BLaER1 (cell line): ENCODE data around the gene MROH9.

Experiments
- H3K27ac ChIP-seq: shearing (Covaris generic); formaldehyde crosslinking; 2 replicates; pipeline ENCODE4 v1.8.1; 2022
- H3K27me3 ChIP-seq: shearing (Covaris generic); formaldehyde crosslinking; 2 replicates; pipeline ENCODE4 v1.8.1; 2022
- H3K36me3 ChIP-seq: shearing (Covaris generic); formaldehyde crosslinking; 2 replicates; pipeline ENCODE4 v1.8.1; 2022
- H3K4me1 ChIP-seq: shearing (Covaris generic); formaldehyde crosslinking; 2 replicates; pipeline ENCODE4 v1.8.1; 2022
- H3K4me2 ChIP-seq: shearing (Covaris generic); formaldehyde crosslinking; 2 replicates; pipeline ENCODE4 v1.8.1; 2022
- H3K4me3 ChIP-seq: shearing (Covaris generic); formaldehyde crosslinking; 2 replicates; pipeline ENCODE4 v1.8.1; 2022
- H3K9ac ChIP-seq: shearing (Covaris generic); formaldehyde crosslinking; 2 replicates; pipeline ENCODE4 v1.8.1; 2022
- H3K9me3 ChIP-seq: shearing (Covaris generic); formaldehyde crosslinking; 2 replicates; pipeline ENCODE4 v1.8.1; 2022
- H4K20me1 ChIP-seq: shearing (Covaris generic); formaldehyde crosslinking; 2 replicates; pipeline ENCODE4 v1.8.1; 2022
- Cebpa-rat ChIP-seq: shearing (Covaris generic); IDR thresholded peaks from 2 replicates; pipeline ENCODE4 v1.8.1; 2022

The MROH9 gene

DNA sequence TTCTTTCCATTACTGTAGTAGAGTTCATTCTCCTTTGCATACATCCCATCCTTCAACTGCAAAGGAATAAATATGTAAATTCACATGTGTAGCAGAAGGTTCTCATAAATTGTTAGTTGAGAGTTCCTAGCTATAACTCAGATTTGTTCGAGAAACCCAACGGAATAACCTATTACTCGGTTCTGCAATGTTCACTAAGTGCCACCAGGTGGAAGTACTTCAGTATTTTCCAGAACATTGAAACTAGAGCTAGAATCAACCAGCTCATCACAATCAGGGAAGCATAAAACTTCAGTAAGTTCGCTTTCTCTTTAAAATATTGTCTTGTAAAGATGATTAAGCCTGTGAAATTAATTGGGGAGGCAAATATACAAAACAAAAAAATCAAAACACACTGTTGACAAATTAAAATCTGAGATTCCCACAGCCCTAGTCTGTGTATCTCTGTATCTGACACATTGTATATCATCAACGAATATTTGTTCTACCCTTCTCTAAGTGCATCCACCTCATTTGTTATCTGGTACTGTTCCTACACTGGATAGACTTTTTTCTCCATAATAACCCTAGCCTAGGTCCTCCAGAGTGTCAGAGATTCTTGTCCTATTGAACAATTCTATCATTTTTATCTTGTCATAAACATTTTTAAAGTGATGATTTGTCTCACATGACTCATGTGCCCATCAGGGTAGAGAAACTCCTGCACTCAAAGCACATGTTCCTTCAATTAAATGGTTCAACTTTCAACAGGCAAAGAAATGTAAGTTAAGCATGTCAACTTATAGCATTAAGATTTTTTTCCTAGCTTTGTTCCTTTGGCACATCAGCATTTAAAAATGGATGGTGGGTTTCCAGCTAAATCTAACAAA, 31.9 kb downstream of the MROH9 start:
- no peaks in the 10 kb centered on the region for H3K36me3 ChIP-seq
- no peaks in the 10 kb centered on the region for H3K9me3 ChIP-seq
- H3K27me3 ChIP-seq, result no peaks in the 10 kb centered on the region
- H3K4me1 ChIP-seq, result peaks cover 6% of the 10 kb centered on the region
- H4K20me1 ChIP-seq, result no peaks in the 10 kb centered on the region
- TF ChIP-seq Cebpa-rat, result no peak
- H3K4me2 ChIP-seq, result no peak overlapping the region
- no peak overlapping the region for H3K27ac ChIP-seq
- no peak overlapping the region for H3K4me3 ChIP-seq
- no peak overlapping the region for H3K9ac ChIP-seq

- H3K27me3 ChIP-seq, result no peaks in the 10 kb centered on the region
- no peaks in the 10 kb centered on the region for H3K9me3 ChIP-seq
- H4K20me1 ChIP-seq, result no peaks in the 10 kb centered on the region
- no peak for TF ChIP-seq Cebpa-rat
- no peak overlapping the region for H3K4me2 ChIP-seq
- no peaks in the 10 kb centered on the region for H3K36me3 ChIP-seq
- H3K27ac ChIP-seq, result no peak overlapping the region
- no peak overlapping the region for H3K4me3 ChIP-seq
- H3K9ac ChIP-seq, result no peak overlapping the region
- H3K4me1 ChIP-seq, result peaks cover 6% of the 10 kb centered on the region
Observed at GRCh38 chr1:170970256-170970655, 34.9 kb downstream of the MROH9 start.

DNA sequence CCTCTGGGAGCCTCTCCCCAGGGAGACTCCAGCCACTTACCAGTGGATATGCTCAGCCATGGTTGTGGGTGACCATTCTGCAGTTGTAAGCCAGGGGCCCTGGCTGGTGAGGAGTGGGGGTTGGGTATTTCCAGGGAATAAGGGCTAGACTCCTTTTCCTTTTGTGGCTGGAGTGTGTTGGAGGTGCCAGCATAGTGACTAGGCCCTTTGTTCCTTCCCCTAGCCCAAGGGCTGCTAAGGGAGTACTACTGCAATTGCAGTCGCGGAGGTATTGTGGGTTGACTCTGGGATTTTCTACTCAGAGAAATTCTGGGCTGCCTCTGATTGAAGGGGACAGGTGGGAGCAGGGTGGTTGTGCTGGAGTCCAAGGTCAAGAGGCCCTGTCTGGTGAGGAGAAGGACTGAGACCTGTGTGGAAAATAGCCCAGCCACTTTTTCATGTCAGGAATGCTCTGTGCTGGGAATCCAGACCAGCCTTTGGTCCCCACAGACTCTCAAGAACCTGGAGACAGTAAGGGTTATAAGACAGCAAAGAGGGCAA, 43.1 kb downstream of the MROH9 start:
- no peak overlapping the region for H3K4me3 ChIP-seq
- no peak overlapping the region for H3K9ac ChIP-seq
- no peak for TF ChIP-seq Cebpa-rat
- H3K9me3 ChIP-seq, result peaks cover 6% of the 10 kb centered on the region; the same call in 1 of the 2 replicates
- no peaks in the 10 kb centered on the region for H3K36me3 ChIP-seq
- no peaks in the 10 kb centered on the region for H3K27me3 ChIP-seq
- no peaks in the 10 kb centered on the region for H3K4me1 ChIP-seq
- no peaks in the 10 kb centered on the region for H4K20me1 ChIP-seq
- no peak overlapping the region for H3K27ac ChIP-seq
- no peak overlapping the region for H3K4me2 ChIP-seq

DNA sequence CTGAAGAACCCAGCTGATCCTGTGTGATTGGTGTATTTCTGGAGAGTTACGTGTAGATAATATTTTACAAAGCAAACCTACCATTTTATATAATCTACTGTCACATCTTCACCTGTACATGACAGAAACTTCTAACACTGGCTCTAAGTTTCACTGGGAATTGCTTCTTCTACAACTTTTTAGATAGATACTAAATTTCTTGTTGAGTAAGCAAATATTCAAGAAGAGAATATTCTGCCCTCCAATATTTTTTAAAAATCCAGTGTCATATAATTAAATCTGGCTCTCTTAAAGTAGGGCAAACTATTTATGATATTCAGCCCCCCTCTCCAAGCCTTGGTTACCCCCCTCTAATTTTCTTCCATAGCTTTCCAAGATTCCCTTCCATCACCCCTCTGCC, 50.1 kb downstream of the MROH9 start:
- Histone ChIP-seq H3K9ac (no peak overlapping the region), H3K4me2 (no peak overlapping the region), H3K9me3 (no peaks in the 10 kb centered on the region), H3K4me3 (no peak overlapping the region), H3K27me3 (no peaks in the 10 kb centered on the region), H4K20me1 (no peaks in the 10 kb centered on the region), H3K4me1 (no peaks in the 10 kb centered on the region), H3K36me3 (no peaks in the 10 kb centered on the region), H3K27ac (no peak overlapping the region)
- no peak for TF ChIP-seq Cebpa-rat

DNA sequence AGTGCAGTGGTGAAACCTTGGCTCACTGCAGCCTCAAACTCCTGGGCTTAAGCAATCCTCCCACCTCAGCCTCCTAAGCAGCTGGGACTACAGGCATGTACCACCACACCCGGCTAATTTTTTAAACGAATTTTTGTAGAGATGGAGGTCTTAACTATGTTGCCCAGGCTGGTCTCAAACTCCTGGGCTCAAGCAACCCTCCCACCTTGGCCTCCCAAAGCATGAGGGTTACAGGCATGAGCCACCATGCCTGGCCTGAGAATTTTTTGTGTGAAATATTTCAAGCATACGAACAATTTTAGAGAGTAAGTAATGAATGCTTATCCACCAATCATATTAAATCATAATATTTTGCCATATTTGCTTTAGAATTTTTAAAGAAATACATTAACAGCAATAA, 51.6 kb downstream of the MROH9 start:
- Histone ChIP-seq H3K27me3 (no peaks in the 10 kb centered on the region), H3K4me3 (no peak overlapping the region), H3K9me3 (no peaks in the 10 kb centered on the region), H3K27ac (no peak overlapping the region), H3K4me2 (no peak overlapping the region), H3K36me3 (no peaks in the 10 kb centered on the region), H4K20me1 (no peaks in the 10 kb centered on the region), H3K9ac (no peak overlapping the region), H3K4me1 (no peaks in the 10 kb centered on the region)
- TF ChIP-seq Cebpa-rat, result no peak

DNA sequence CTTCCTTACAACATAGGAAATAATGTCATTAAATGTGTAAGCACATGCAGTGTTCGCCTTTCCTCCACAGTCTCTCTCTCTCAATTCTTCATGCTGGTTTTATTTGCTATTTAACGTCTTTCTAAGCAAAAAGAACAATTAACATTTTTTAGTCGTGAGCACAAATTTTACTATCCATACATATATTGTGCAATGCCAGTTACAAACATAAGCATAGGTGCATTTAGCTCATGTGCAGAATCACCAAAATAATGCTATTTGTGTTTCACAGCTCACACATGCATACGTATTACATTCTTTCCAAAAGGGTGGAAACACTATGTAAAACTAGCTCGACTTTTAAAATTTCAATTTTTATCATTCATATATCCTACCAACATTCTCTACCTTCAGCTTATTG, 52.1 kb downstream of the MROH9 start:
- H3K4me1 ChIP-seq, result no peaks in the 10 kb centered on the region
- no peak overlapping the region for H3K9ac ChIP-seq
- no peak overlapping the region for H3K27ac ChIP-seq
- no peak overlapping the region for H3K4me3 ChIP-seq
- H3K4me2 ChIP-seq, result no peak overlapping the region
- TF ChIP-seq Cebpa-rat, result no peak
- H3K9me3 ChIP-seq, result no peaks in the 10 kb centered on the region
- H3K27me3 ChIP-seq, result no peaks in the 10 kb centered on the region
- no peaks in the 10 kb centered on the region for H3K36me3 ChIP-seq
- H4K20me1 ChIP-seq, result no peaks in the 10 kb centered on the region

- Histone ChIP-seq H3K27ac (no peak overlapping the region), H3K9ac (no peak overlapping the region), H3K36me3 (no peaks in the 10 kb centered on the region), H3K27me3 (no peaks in the 10 kb centered on the region), H3K4me3 (no peak overlapping the region), H3K4me2 (no peak overlapping the region), H3K9me3 (no peaks in the 10 kb centered on the region), H3K4me1 (no peaks in the 10 kb centered on the region), H4K20me1 (no peaks in the 10 kb centered on the region)
- no peak for TF ChIP-seq Cebpa-rat
Observed at GRCh38 chr1:170993151-170993550, 57.8 kb downstream of the MROH9 start.

DNA sequence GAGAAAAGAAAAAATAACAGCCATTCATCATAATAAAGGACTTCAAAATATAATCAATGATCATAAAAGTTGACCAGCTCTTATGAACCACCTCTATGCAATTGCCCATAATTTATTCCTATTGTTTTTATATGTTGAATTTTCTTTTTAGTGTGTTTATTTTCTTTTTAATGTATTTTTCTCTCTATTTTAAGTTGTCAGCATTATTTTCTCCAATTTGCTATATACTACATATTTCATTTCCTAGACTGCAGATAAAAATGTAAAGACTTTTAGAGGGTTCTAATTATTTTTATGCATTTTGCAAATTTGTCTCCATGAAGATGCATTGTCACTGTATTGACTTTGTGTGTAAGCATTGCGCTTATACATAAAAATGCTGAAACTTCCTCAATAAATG, 58.4 kb downstream of the MROH9 start:
- Histone ChIP-seq H3K27ac (no peak overlapping the region), H3K4me3 (no peak overlapping the region), H3K4me2 (no peak overlapping the region), H3K27me3 (no peaks in the 10 kb centered on the region), H3K9ac (no peak overlapping the region), H4K20me1 (no peaks in the 10 kb centered on the region), H3K9me3 (no peaks in the 10 kb centered on the region), H3K36me3 (no peaks in the 10 kb centered on the region), H3K4me1 (no peaks in the 10 kb centered on the region)
- no peak for TF ChIP-seq Cebpa-rat

DNA sequence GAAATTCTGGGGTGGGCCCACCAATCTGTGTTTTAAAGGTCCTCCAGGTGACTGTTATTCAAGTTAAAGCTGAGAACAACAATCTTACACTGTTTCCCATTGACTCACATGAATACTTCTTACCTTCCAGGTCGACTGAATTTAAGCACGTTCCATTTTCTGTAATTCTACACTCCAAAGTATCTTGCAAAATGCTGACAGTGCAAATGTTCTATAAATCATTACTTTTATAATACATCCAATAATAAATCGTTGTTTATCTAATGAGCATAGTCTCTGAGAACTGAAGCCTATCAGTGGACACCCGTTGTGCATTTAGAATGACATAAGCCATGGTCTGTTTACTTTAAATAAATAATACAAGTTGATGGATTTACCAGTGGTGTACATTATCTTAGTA, 79.5 kb downstream of the MROH9 start:
- no peak for TF ChIP-seq Cebpa-rat
- Histone ChIP-seq H3K4me2 (no peak overlapping the region), H4K20me1 (no peaks in the 10 kb centered on the region), H3K9me3 (no peaks in the 10 kb centered on the region), H3K9ac (no peak overlapping the region), H3K27ac (no peak overlapping the region), H3K27me3 (no peaks in the 10 kb centered on the region), H3K36me3 (no peaks in the 10 kb centered on the region), H3K4me3 (no peak overlapping the region), H3K4me1 (no peaks in the 10 kb centered on the region)

DNA sequence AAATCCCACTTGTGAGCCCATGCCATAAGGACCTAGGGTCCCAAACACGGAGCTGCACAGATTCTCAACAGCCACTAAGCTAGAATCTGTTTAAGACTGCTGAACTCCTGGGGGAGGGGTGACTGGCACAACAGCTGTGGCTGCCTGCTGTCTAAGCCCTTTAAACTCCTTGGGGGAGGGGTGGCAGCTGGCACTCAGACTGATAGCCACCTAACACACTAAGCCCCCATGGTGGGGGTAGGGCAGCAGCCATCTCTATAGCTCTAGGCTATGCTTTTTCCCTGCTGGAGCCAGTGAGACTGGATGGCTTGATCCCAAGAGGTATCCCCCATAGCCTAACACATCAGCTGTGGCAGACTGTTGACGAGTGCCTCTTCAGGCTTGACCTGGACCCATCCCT, 82.1 kb downstream of the MROH9 start:
- H3K36me3 ChIP-seq, result no peaks in the 10 kb centered on the region
- H3K9ac ChIP-seq, result no peak overlapping the region
- no peak for TF ChIP-seq Cebpa-rat
- H3K9me3 ChIP-seq, result no peaks in the 10 kb centered on the region
- no peak overlapping the region for H3K27ac ChIP-seq
- H3K4me3 ChIP-seq, result no peak overlapping the region
- H3K27me3 ChIP-seq, result no peaks in the 10 kb centered on the region
- no peaks in the 10 kb centered on the region for H4K20me1 ChIP-seq
- H3K4me2 ChIP-seq, result no peak overlapping the region
- H3K4me1 ChIP-seq, result no peaks in the 10 kb centered on the region
